Measurements from ENCODE around the gene SLC6A11.

The SLC6A11 gene

DNA sequence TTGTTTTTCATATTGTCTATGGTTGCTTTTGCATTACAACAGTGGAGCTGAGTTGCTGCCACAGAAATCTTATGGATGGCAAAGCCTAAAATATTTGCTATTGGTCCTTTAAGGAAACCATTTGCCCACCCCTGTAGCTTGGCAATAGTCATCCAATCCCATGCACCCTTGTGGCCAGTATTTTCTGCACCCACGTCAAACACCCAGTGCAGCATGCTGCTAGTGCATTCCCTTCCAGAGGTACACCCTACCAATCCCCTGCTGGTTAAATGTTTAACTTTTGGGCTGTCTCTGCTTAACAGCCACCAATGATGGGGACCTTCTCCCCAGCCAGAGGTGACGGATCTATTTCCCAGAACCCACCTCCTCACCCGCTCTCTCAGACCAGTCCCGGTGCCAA is 23.8 kb upstream of the SLC6A11 start:
- DNase-seq, result no peak

GRCh38 chr3:10798600-10799367 is 17.2 kb upstream of the SLC6A11 start:
- DNase-seq, result no peak

DNA sequence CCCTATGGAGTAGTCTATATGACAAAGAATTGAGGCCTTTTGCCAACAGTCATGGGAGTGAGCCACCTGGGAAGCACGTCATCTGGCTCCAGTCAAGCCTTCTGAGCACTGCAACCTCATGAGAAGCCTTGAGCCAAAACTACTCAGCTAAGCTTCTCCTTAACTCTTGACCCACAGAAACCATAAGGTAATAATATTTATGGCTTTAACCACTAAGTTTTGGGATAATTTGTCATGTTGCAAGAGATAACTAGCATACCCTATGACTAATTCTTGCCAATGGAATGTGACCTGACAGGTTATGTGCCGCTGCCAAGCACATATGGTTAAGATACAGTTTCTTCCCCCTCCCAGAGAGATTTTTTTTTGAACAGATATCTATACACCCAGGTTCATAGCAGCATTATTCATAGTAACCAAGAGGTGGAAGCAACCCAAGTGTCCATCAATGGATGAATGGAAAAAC is 11.8 kb upstream of the SLC6A11 start:
- DNase-seq, result no peak

DNA sequence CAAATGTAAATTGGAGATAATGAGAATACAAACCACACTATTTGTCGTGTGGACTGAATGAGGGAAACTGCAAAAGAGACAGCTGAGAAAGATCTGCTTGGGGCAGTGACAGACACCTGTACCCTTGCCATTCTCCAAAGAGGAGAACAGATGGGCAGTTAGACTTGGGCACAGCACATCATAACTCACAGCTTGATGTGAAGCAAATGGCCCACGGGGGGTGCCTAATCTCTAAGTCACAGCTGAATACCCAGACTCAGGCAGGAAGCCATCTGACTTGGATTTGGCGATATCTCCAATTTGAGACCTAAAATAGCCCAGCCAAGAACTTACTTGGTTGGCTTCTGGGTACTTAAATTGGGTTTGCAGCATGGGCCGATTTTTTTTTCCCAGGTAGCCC is 10.0 kb upstream of the SLC6A11 start:
- no peak for DNase-seq

GRCh38 chr3:10808130-10808735 is 7.8 kb upstream of the SLC6A11 start:
- no peak for DNase-seq

DNA sequence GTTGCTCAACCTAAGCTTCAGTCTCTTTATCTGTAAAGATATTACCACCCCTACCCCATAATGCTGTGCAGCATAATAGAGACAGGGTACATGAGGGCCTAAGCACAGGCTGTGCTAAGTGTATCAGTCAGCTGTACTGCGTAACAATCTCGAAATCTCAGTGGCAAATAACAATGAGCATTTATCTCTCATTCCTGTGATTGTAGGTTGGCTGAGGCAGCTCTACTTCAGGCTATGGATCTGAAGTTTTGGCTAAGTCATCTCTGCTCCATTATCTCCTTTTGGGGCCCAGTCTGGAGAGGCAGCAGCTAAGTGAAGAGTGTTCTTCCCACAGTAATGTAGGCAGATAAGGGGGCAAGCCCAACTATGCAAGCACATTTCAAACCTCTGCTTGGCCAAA is 7.1 kb upstream of the SLC6A11 start:
- no peak for DNase-seq

GRCh38 chr3:10810376-10810775 is 5.7 kb upstream of the SLC6A11 start:
- no peak for DNase-seq

DNA sequence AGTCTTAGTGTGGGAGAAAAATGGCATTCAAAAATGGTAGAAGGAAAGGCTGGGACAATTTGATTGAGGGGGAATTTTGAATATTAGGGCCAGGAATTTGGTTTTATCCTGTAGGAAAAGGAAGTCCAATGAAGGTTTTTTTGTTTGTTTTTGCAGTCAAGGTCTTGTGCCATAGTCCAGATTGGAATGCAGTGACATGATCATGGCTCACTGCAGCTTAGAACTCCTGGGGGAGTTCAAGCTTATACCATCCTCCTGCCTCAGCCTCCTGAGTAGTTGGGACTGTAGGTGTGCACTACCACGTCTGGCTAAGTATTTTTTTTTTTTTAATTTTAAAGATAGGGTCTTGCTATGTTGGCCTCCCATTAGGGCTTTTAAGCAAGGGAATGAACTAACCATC is 2.6 kb upstream of the SLC6A11 start:
- DNase-seq, result no peak

GRCh38 chr3:10814623-10815022 is 1.4 kb upstream of the SLC6A11 start:
- no peak for DNase-seq

- no peak for DNase-seq
Observed at GRCh38 chr3:10815487-10815886, 541 bp upstream of the SLC6A11 start.

GRCh38 chr3:10816863-10817253 is 830 bp downstream of the SLC6A11 start:
- no peak for DNase-seq

DNA sequence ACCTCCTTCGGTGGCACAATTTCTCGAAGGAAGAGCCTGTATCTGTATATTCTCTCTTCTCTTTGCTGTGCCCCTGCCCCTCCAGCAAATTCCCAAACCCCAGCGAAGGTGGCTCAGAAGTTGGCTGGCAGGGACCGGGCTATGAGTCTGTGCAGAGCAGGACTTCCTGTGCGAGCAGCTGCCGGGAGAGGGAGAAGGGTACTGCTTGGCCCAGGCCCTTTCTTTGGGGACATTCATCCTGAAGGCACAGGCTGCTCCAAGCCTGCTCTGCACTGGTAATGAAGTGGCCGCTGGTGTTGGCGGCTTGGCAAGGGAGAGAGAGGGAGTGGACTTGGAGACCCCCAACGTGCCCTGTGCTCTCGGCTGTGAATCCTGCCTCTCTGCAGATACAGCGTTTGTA is 1.5 kb downstream of the SLC6A11 start:
- DNase-seq, result no peak

GRCh38 chr3:10822055-10822454 is 6.0 kb downstream of the SLC6A11 start:
- no peak for DNase-seq

DNA sequence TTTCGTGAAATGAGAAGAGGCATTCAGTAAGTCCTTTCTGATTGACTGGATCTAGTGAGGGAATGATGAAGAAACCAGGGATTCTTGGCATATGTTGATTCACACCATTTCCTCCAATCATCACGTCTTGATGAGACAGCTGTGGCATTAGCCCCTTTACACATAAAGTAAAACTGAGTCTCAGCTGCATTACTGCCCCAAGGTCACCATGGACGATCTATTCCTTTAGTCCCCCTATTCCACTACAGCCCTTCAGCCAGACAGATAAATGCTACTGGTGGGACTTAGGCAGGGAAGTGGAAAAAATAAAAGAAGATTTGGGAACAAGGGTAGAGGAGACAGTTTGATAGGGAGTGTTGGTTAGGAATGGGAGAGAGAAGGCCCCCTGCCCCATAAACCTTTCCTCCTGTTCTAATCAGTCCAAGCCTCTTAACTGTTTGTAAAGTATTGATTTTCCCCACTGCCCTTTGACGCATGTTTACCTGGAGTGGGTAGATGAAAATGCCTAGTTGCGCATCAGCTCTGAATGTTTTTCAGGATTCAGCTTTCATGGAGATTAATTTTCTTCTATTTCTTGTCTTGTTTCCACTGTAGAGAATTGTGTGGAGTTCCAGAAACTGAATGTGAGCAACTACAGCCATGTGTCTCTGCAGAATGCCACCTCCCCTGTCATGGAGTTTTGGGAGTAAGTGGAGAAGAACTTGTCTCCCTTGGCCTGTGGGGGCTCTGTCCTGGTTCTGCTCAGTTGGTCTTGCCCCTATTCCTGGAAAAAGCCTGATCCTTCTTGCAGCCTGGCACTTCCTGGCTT is 6.9 kb downstream of the SLC6A11 start:
- no peak for DNase-seq

- no peak for DNase-seq
Observed at GRCh38 chr3:10823516-10823818, 7.4 kb downstream of the SLC6A11 start.

DNA sequence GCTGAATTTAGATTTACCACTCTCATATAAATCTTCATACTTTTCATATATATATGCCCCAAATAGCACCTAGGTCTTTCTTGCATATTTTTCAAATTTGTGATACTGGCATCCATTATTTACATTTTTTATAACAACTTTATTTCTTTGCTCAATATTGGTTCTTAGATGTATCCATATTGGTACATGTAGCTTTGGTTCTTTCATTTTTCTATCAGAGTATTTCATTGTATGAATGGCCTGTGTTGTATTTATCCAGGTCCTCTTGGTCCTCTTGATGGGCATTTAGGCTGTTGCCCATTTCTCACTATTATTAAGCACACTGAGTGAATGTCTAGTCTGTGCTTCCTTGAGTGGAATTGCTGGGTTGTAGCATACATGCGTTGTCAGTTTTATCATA is 8.4 kb downstream of the SLC6A11 start:
- DNase-seq, result no peak

DNA sequence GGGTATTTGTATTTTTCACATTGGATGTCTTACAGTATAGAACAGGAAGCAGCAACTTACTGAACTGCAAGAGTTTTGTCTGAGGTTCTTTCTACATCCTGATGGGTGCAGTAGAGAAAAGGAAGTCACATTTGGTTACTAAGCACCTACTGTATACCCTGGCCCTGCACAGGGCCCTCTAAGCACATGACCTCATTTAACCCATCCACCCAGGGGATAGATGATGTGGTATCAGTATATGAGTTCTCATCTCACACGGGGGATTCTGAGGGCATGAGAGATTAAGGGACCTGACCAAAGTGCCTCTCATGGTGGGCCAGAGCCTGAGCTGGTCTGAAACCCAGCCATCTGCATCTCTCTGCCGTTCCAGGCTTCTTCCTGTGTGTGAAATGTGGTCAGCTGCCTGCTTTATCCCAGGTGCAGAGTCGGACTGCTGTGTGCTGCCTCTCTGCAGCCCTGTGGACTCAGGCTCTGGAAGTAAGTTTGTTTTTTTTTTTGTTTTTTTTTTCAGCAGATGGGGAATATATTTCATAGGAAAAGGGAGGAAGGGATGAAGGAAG is 17.9 kb downstream of the SLC6A11 start:
- DNase-seq, result no peak

GRCh38 chr3:10834951-10835350 is 18.9 kb downstream of the SLC6A11 start:
- DNase-seq, result no peak

DNA sequence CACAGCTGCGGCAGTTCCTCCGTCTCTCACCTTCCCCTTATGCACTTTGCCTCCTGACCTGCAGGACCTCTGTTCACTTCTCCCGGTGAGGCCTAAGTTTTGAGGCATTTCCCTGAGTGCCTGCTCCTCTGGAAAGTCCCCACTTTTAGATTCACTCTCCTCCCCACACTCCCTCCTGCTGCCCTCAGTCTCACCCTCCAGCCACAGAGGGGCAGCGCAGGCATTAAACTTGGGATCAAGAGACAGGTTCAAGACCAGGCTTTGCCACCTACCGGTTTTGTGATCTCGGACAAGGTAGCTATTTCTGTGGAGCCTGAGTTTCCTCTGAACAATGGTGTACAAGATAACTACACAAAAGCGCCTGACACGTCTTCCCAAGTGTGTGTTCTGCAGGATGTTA is 19.4 kb downstream of the SLC6A11 start:
- peak; percentile 49 to 67 (median 57) for DNase-seq

DNA sequence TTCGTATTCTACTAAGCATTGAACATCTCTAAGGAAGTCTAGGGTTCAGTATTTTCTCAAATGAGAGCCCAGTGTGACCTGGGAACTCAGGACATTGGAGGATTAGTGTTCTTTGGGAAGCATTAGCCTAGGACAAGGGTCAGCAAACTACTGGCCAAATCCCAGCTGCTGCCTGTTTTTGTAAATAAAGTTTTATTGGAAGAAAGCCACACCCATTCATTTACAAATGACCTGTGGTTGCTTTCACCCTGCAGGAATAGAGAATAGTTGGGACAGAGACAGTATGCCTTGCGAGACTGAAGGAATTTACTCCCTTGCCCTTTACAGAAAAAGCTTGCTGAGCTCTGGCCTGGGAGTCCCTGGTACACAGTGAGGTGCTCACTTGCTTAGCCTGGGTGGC is 20.6 kb downstream of the SLC6A11 start:
- no peak for DNase-seq

DNA sequence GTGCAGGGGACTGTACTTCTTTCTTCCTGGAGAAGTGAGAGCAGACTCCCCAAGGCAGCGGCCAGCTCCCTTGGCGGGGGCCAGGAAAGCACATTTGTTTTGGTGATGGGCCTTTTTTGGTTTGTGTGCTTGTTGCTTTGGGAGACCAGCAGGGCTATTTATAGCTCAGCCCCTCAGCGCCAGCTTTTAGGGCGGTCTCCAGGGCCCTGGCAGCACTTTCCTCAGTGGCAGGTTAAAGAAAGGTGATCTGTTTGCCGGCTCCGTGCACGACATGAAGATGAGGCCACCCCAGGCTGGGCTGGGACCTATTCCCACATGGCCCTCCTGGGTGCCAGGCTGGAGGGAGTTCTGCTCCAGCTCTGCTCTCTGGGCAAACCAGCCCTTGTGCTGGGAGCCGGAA is 21.8 kb downstream of the SLC6A11 start:
- DNase-seq, result no peak

DNA sequence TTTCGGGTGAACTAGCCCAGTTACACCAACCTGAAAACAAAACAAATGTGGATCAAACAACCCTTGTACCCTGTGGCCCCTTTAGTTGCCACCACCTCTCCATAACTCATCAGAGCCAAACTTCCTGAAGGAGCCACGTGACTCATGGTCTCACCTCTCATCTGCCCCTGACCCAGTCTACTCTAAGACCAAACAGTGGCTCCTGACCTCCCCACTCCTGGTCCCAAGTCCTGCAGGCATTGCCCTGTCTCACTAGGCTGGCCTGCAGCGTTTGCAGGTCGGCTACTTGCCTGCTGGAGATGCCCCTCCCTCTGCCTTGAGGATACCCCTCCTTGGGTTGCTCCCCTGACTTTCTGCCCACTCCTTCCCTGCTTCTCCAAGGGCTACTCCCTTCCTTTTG is 23.1 kb downstream of the SLC6A11 start:
- no peak for DNase-seq

- no peak for DNase-seq
Observed at GRCh38 chr3:10841100-10841499, 25.1 kb downstream of the SLC6A11 start.

GRCh38 chr3:10843378-10843777 is 27.4 kb downstream of the SLC6A11 start:
- no peak for DNase-seq
